Gastroesophageal sphincter (tissue), 3 donors: ENCODE data around the gene TMEM117.

Experiments
- EP300 ChIP-seq: sonication (generic); formaldehyde crosslinking; IDR thresholded peaks from one replicate; pipeline ENCODE4 v1.6.1; 2017; ENCODE audit warnings: antibody characterized with exemption, mild to moderate bottlenecking
- POLR2A ChIP-seq, 2 donors: fragments of 450-650 bp; IDR thresholded peaks; one replicate each; pipeline ENCODE4 v1.6.1; 2017; ENCODE audit warnings: antibody characterized with exemption in 2 of 2, mild to moderate bottlenecking in 2 of 2, moderate library complexity in 1 of 2
- POLR2AphosphoS5 ChIP-seq: sonication (generic); formaldehyde crosslinking; IDR thresholded peaks from one replicate; pipeline ENCODE4 v1.6.1; 2017; ENCODE audit warnings: antibody characterized with exemption
- TF ChIP-seq, protein P1 (sequence below), 4 experiments: fragments of 200-600 bp in 2 of 4; fragments of 450-650 bp in 2 of 4; sonication (generic) in 1 of 4; IDR thresholded peaks; one replicate each; pipeline ENCODE4 v1.5.1; 2017 to 2019; ENCODE audit warnings: antibody characterized with exemption in 4 of 4, mild to moderate bottlenecking in 2 of 4, moderate library complexity in 2 of 4

DNA sequence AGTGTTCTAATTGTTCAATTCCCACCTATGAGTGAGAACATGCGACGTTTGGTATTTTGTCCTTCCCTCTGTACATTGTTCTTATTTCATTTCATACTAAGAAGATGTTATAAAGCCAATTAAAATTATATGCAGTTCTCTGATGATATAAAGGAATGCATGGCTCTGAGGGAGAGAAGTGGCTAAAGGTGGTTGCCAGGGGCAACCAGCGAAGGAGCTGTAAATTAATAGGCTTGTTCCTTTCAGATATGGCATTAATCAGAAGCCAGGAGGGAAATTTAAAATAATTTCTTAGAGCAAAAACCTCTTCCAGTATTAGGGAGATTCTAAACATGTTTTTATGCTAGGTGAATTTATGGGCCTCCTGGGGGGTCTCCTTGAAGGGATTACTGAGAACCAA, 227.8 kb downstream of the TMEM117 start:
- TF ChIP-seq, protein P1, sequence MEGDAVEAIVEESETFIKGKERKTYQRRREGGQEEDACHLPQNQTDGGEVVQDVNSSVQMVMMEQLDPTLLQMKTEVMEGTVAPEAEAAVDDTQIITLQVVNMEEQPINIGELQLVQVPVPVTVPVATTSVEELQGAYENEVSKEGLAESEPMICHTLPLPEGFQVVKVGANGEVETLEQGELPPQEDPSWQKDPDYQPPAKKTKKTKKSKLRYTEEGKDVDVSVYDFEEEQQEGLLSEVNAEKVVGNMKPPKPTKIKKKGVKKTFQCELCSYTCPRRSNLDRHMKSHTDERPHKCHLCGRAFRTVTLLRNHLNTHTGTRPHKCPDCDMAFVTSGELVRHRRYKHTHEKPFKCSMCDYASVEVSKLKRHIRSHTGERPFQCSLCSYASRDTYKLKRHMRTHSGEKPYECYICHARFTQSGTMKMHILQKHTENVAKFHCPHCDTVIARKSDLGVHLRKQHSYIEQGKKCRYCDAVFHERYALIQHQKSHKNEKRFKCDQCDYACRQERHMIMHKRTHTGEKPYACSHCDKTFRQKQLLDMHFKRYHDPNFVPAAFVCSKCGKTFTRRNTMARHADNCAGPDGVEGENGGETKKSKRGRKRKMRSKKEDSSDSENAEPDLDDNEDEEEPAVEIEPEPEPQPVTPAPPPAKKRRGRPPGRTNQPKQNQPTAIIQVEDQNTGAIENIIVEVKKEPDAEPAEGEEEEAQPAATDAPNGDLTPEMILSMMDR (IDR thresholded peaks at IDR 0.05): no peak
- TF ChIP-seq EP300 (no peak), POLR2A (IDR thresholded peaks at IDR 0.05) (no peak), POLR2AphosphoS5 (no peak)
